Brain microvascular endothelial cell (primary cell): ENCODE measurements around the gene GNG12.
"Not testable (repeated sequence)": the region's sequence is repeated elsewhere in the genome, so short reads cannot be mapped to it uniquely, and the experiment has no call there.

Experiments used
- DNase-seq: peaks from one replicate; pipeline ENCODE4 v3.0.0-alpha.2; 2020
- H3K27ac ChIP-seq: fragments of 250-450 bp; sonication (Bioruptor Pico); 2 replicates; pipeline ENCODE4 v1.5.1; 2020; ENCODE audit warnings: mild to moderate bottlenecking, moderate library complexity
- H3K27me3 ChIP-seq: fragments of 250-450 bp; sonication (Bioruptor Pico); replicated peaks from 2 replicates; pipeline ENCODE4 v1.5.1; 2020; ENCODE audit warnings: mild to moderate bottlenecking
- H3K36me3 ChIP-seq: fragments of 250-450 bp; sonication (Bioruptor Pico); replicated peaks from 2 replicates; pipeline ENCODE4 v1.5.1; 2020; ENCODE audit warnings: mild to moderate bottlenecking
- H3K4me3 ChIP-seq: 2 replicates; pipeline ENCODE4 v1.5.1; 2011; ENCODE audit warnings: low read depth, mild to moderate bottlenecking, control low read depth, low read length, moderate library complexity
- CTCF ChIP-seq: IDR thresholded peaks from 2 replicates; pipeline ENCODE4 v1.5.1; 2011; ENCODE audit warnings: low read depth, mild to moderate bottlenecking, moderate library complexity, low read length, control low read depth, inconsistent platforms; ENCODE audit errors: missing control alignments
- in situ Hi-C: cut with HindIII; loops from 2 replicates; pipeline ENCODE4 v1.10.0; 2017; ENCODE audit warnings: low sequenced_read_pairs, low pct_ligation_motif_present

GNG12 gene

GRCh38 chr1:67668660-67669059 lies 164.6 kb downstream of the GNG12 start:
- DNase-seq = no peak
- in situ Hi-C loops = no loop called here
- Histone ChIP-seq H3K4me3 (no peak overlapping the region), H3K27ac (no peak overlapping the region), H3K27me3 (no peaks in the 10 kb centered on the region), H3K36me3 (no peaks in the 10 kb centered on the region)
- TF ChIP-seq CTCF = no peak

GRCh38 chr1:67666636-67667035 lies 166.6 kb downstream of the GNG12 start:
- Histone ChIP-seq H3K36me3 (no peaks in the 10 kb centered on the region), H3K4me3 (no peak overlapping the region), H3K27me3 (no peaks in the 10 kb centered on the region), H3K27ac (no peak overlapping the region)
- DNase-seq = no peak
- in situ Hi-C loops = no loop called here
- TF ChIP-seq CTCF = no peak

- H3K27ac ChIP-seq, H3K4me3 ChIP-seq, in situ Hi-C loops, DNase-seq, H3K27me3 ChIP-seq, H3K36me3 ChIP-seq: not testable (repeated sequence)
Observed at GRCh38 chr1:67665307-67665706, 168.0 kb downstream of the GNG12 start.

GRCh38 chr1:67664048-67664447 lies 169.2 kb downstream of the GNG12 start:
- DNase-seq = no peak
- H3K27me3 ChIP-seq = no peaks in the 10 kb centered on the region
- H3K4me3 ChIP-seq = no peak overlapping the region
- no peak overlapping the region for H3K27ac ChIP-seq
- H3K36me3 ChIP-seq = no peaks in the 10 kb centered on the region
- no peak for TF ChIP-seq CTCF
- in situ Hi-C loops = no loop called here

GRCh38 chr1:67662884-67663283 lies 170.4 kb downstream of the GNG12 start:
- TF ChIP-seq CTCF = no peak
- in situ Hi-C loops = no loop called here
- H3K36me3 ChIP-seq = no peaks in the 10 kb centered on the region

GRCh38 chr1:67659229-67659628 lies 174.0 kb downstream of the GNG12 start:
- no peak overlapping the region for H3K4me3 ChIP-seq
- DNase-seq = no peak
- TF ChIP-seq CTCF = no peak
- no peaks in the 10 kb centered on the region for H3K36me3 ChIP-seq
- no peak overlapping the region for H3K27ac ChIP-seq
- no peaks in the 10 kb centered on the region for H3K27me3 ChIP-seq
- in situ Hi-C loops = no loop called here

More at GRCh38 chr1:67662884-67663283, 170.4 kb downstream of the GNG12 start:
- Histone ChIP-seq H3K4me3 (no peak overlapping the region), H3K27ac (no peak overlapping the region), H3K27me3 (no peaks in the 10 kb centered on the region)
- no peak for DNase-seq

GRCh38 chr1:67657152-67657551 lies 176.1 kb downstream of the GNG12 start:
- H3K27ac ChIP-seq, H3K4me3 ChIP-seq, DNase-seq, H3K27me3 ChIP-seq, in situ Hi-C loops, H3K36me3 ChIP-seq: not testable (repeated sequence)
